PC-3 (cell line): ENCODE data around the gene CUEDC1. TPM values are rescaled to one million over a fixed set of nuclear protein-coding genes. Genes with fewer than 3 reads are reported as not detected.

Source experiments
- ATAC-seq: fragments of 200-7000 bp; cut with Tn5 transposase; 2 replicates; pipeline ENCODE4 v1.9.1; 2020; ENCODE audit warnings: mild to moderate bottlenecking, moderate library complexity
- BruUV-seq: library from RNA; stranded (reverse); fragments of 400-500 nt; replicated peaks from 2 replicates; lab custom pipeline; 2021; lab: Mats Ljungman, UMichigan
- CTCF ChIA-PET: fragments of 300-600 bp; sonication (Branson Sonifier 250); formaldehyde crosslinking; loops from one replicate; lab custom pipeline; 2022; ENCODE audit warnings: antibody characterized with exemption; lab: Charles Lee
- POLR2A ChIA-PET: fragments of 300-600 bp; sonication (Branson Sonifier 250); formaldehyde crosslinking; loops from one replicate; lab custom pipeline; 2022; ENCODE audit warnings: antibody characterized with exemption; ENCODE audit not compliant: unreplicated experiment; lab: Charles Lee
- DNase-seq: peaks from one replicate; pipeline ENCODE4 v3.0.0-alpha.2; 2015
- H2AFZ ChIP-seq: fragments of 300-600 bp; sonication (generic); 2 replicates; pipeline ENCODE4 v1.6.0; 2016; ENCODE audit warnings: antibody characterized with exemption, low read length
- H3F3A ChIP-seq: fragments of 300-600 bp; sonication (generic); one replicate; pipeline ENCODE4 v1.6.0; 2017; ENCODE audit warnings: antibody characterized with exemption, low read length, control low read depth, mild to moderate bottlenecking; ENCODE audit not compliant: unreplicated experiment
- H3K27ac ChIP-seq: fragments of 300-600 bp; sonication (generic); 2 replicates; pipeline ENCODE4 v1.5.1; 2016; ENCODE audit warnings: mild to moderate bottlenecking, low read length
- H3K27me3 ChIP-seq: fragments of 300-600 bp; sonication (generic); 2 replicates; pipeline ENCODE4 v1.6.1; 2016; ENCODE audit warnings: low read length, mixed read lengths
- H3K36me3 ChIP-seq: fragments of 300-600 bp; sonication (generic); 2 replicates; pipeline ENCODE4 v1.6.1; 2016; ENCODE audit warnings: low read depth, mixed run types, low read length, mixed read lengths
- H3K4me1 ChIP-seq: fragments of 300-600 bp; sonication (generic); 2 replicates; pipeline ENCODE4 v1.5.1; 2016; ENCODE audit warnings: low read length; ENCODE audit not compliant: insufficient read depth
- H3K4me2 ChIP-seq: fragments of 300-600 bp; sonication (generic); 2 replicates; pipeline ENCODE4 v1.6.0; 2016; ENCODE audit warnings: low read length
- H3K4me3 ChIP-seq: fragments of 300-600 bp; sonication (generic); 2 replicates; pipeline ENCODE4 v1.5.1; 2016; ENCODE audit warnings: mild to moderate bottlenecking, low read length, mixed read lengths
- H3K79me2 ChIP-seq: fragments of 300-600 bp; sonication (generic); 2 replicates; pipeline ENCODE4 v1.6.1; 2017; ENCODE audit warnings: low read length, mixed read lengths
- H3K9ac ChIP-seq: fragments of 300-600 bp; sonication (generic); 2 replicates; pipeline ENCODE4 v1.6.0; 2016; ENCODE audit warnings: mild to moderate bottlenecking, low read length
- H3K9me2 ChIP-seq: fragments of 300-600 bp; sonication (generic); replicated peaks from 2 replicates; pipeline ENCODE4 v1.6.1; 2016; ENCODE audit warnings: mixed run types, low read length, mixed read lengths
- H3K9me3 ChIP-seq: fragments of 300-600 bp; sonication (generic); 2 replicates; pipeline ENCODE4 v1.6.1; 2016; ENCODE audit warnings: low read length, mixed read lengths
- H4K20me1 ChIP-seq: fragments of 300-600 bp; sonication (generic); 2 replicates; pipeline ENCODE4 v1.6.1; 2016; ENCODE audit warnings: low read length, mixed read lengths
- CTCF ChIP-seq: fragments of 300-600 bp; sonication (generic); conservative IDR thresholded peaks from 2 replicates; pipeline ENCODE4 v1.5.1; 2017; ENCODE audit warnings: antibody characterized with exemption, low read depth, mild to moderate bottlenecking, low read length
- EZH2 ChIP-seq: fragments of 300-600 bp; sonication (generic); IDR thresholded peaks from one replicate; pipeline ENCODE4 v1.6.1; 2017; ENCODE audit warnings: antibody characterized with exemption, mild to moderate bottlenecking, low read length; ENCODE audit not compliant: unreplicated experiment
- EZH2phosphoT487 ChIP-seq: fragments of 300-600 bp; sonication (generic); IDR thresholded peaks from 2 replicates; pipeline ENCODE4 v1.6.1; 2018; ENCODE audit warnings: mild to moderate bottlenecking, antibody characterized with exemption, low read length, borderline replicate concordance
- intact Hi-C: fragments of 100-400 bp; cut with micrococcal nuclease; formaldehyde crosslinking; loops from 2 replicates; pipeline ENCODE4 v1.9.0; 2023
- total RNA-seq: library from RNA; depleted of rRNA; stranded (reverse); fragments of >200 nt; gene quantifications from 2 replicates; pipeline ENCODE4 v1.2.3, GENCODE V29; 2014

The CUEDC1 gene
- total RNA-seq, 1 experiment from 2014 or later, result 31.6 TPM

GRCh38 chr17:57886020-57886419 lies 69.2 kb downstream of the CUEDC1 start:
- DNase-seq (no peak), ATAC-seq (no peak)
- no peaks in the 10 kb centered on the region for H3K9me3 ChIP-seq
- H3K9ac ChIP-seq, result no peak overlapping the region
- peaks cover 8% of the 10 kb centered on the region for H3F3A ChIP-seq
- no peak for TF ChIP-seq EZH2phosphoT487
- no peak for TF ChIP-seq EZH2
- no peak for TF ChIP-seq CTCF
- no peaks in the 10 kb centered on the region for H4K20me1 ChIP-seq
- ChIA-PET POLR2A (no interaction called here), CTCF (interaction anchor here (0.6 kb wide), 1 partner anchor 11 kb away, joined by 3 read pairs; no protein-coding TSS in a partner anchor)
- H3K36me3 ChIP-seq, result peaks cover 14% of the 10 kb centered on the region
- no peak overlapping the region for H3K4me2 ChIP-seq
- H3K27me3 ChIP-seq, result no peaks in the 10 kb centered on the region
- no peak overlapping the region for H3K27ac ChIP-seq
- no peak overlapping the region for H3K4me3 ChIP-seq
- no peak overlapping the region for H2AFZ ChIP-seq
- peaks cover 25% of the 10 kb centered on the region for H3K4me1 ChIP-seq
- peaks cover 25% of the 10 kb centered on the region for H3K79me2 ChIP-seq
- intact Hi-C loops, result no loop called here
- no TSS peak for BruUV-seq
- H3K9me2 ChIP-seq, result no peaks in the 10 kb centered on the region

- H3K9ac ChIP-seq, result no peak overlapping the region
- no peaks in the 10 kb centered on the region for H4K20me1 ChIP-seq
- POLR2A ChIA-PET, result no interaction called here
- H3K4me2 ChIP-seq, result no peak overlapping the region
- H3F3A ChIP-seq, result peaks cover 10% of the 10 kb centered on the region
- peaks cover 25% of the 10 kb centered on the region for H3K4me1 ChIP-seq
- intact Hi-C loops, result no loop called here
- DNase-seq (no peak), ATAC-seq (no peak)
- peaks cover 14% of the 10 kb centered on the region for H3K36me3 ChIP-seq
- no peaks in the 10 kb centered on the region for H3K9me3 ChIP-seq
- no peaks in the 10 kb centered on the region for H3K27me3 ChIP-seq
- CTCF ChIA-PET, result no interaction called here
- H3K4me3 ChIP-seq, result no peak overlapping the region
- H3K9me2 ChIP-seq, result no peaks in the 10 kb centered on the region
- no peak for TF ChIP-seq EZH2
- no peak for TF ChIP-seq CTCF
- TF ChIP-seq EZH2phosphoT487, result no peak
- H2AFZ ChIP-seq, result no peak overlapping the region
- H3K79me2 ChIP-seq, result peaks cover 23% of the 10 kb centered on the region
- no TSS peak for BruUV-seq
- no peak overlapping the region for H3K27ac ChIP-seq
Measured at GRCh38 chr17:57885148-57885915, 69.9 kb downstream of the CUEDC1 start.

GRCh38 chr17:57881783-57882351 lies 73.3 kb downstream of the CUEDC1 start:
- ATAC-seq, result no peak
- CTCF ChIA-PET, result no interaction called here

More at GRCh38 chr17:57881783-57882351, 73.3 kb downstream of the CUEDC1 start:
- POLR2A ChIA-PET, result no interaction called here
- TF ChIP-seq EZH2phosphoT487 (no peak), EZH2 (no peak), CTCF (no peak)
- peaks cover 14% of the 10 kb centered on the region for H3F3A ChIP-seq
- no peak overlapping the region for H3K4me3 ChIP-seq
- peaks cover 42% of the 10 kb centered on the region for H3K4me1 ChIP-seq
- no peak overlapping the region for H2AFZ ChIP-seq
- no peaks in the 10 kb centered on the region for H4K20me1 ChIP-seq
- BruUV-seq, result no TSS peak
- H3K9me3 ChIP-seq, result no peaks in the 10 kb centered on the region
- intact Hi-C loops, result no loop called here
- peaks cover 19% of the 10 kb centered on the region for H3K36me3 ChIP-seq
- no peak overlapping the region for H3K9ac ChIP-seq
- DNase-seq, result no peak
- H3K79me2 ChIP-seq, result peaks cover 8% of the 10 kb centered on the region; the same call in 1 of the 2 replicates
- no peaks in the 10 kb centered on the region for H3K27me3 ChIP-seq
- H3K4me2 ChIP-seq, result no peak overlapping the region
- H3K27ac ChIP-seq, result no peak overlapping the region
- H3K9me2 ChIP-seq, result no peaks in the 10 kb centered on the region
